Endothelial cell of umbilical vein (primary cell): ENCODE results near the gene CUTA. TPM values are rescaled to one million over a fixed set of nuclear protein-coding genes. Genes with fewer than 3 reads are reported as not detected.

ENCODE experiments used
- BruUV-seq: library from RNA; stranded (reverse); fragments of 400-500 nt; replicated peaks from 2 replicates; lab custom pipeline; 2021; lab: Mats Ljungman, UMichigan
- CTCF ChIA-PET: fragments of 300-600, 350-600 bp; sonication (Branson Sonifier 250); formaldehyde crosslinking; loops from one replicate; lab custom pipeline; 2021; ENCODE audit warnings: antibody characterized with exemption, inconsistent platforms; lab: Charles Lee
- POLR2A ChIA-PET: fragments of 300-600, 350-600 bp; sonication (Branson Sonifier 250); formaldehyde crosslinking; loops from one replicate; lab custom pipeline; 2021; ENCODE audit warnings: antibody characterized with exemption, inconsistent platforms; lab: Charles Lee
- DNase-seq: peaks from one replicate; pipeline ENCODE4 v3.0.0-alpha.2; 2011; ENCODE audit warnings: low read depth, low spot score
- FAIRE-seq: peaks from 2 replicates; lab custom pipeline; 2011; peaks lifted over from hg19 to GRCh38; lab: Jason Lieb, UNC
- H2AFZ ChIP-seq: 2 replicates; pipeline ENCODE4 v1.6.0; 2012; ENCODE audit warnings: low read depth, low read length, control low read depth, inconsistent platforms
- H3K27ac ChIP-seq: 2 replicates; pipeline ENCODE4 v1.5.1; 2011; ENCODE audit warnings: low read depth, mild to moderate bottlenecking, control low read depth, low read length, moderate library complexity; ENCODE audit not compliant: insufficient read depth
- H3K27me3 ChIP-seq, 2 experiments: 2 replicates each; pipeline versions ENCODE4 v1.6.0 to v1.6.1; 2011; ENCODE audit warnings: low read length in 2 of 2, mixed read lengths in 1 of 2; ENCODE audit not compliant: control insufficient read depth in 2 of 2, insufficient read depth in 2 of 2
- H3K36me3 ChIP-seq, 2 experiments: 2 replicates in 1 of 2; 3 replicates in 1 of 2; pipeline ENCODE4 v1.5.1; 2011; ENCODE audit warnings: low read length in 2 of 2, mild to moderate bottlenecking in 1 of 2, moderate library complexity in 1 of 2; ENCODE audit not compliant: control insufficient read depth in 2 of 2, insufficient read depth in 2 of 2; ENCODE audit errors: extremely low read depth in 1 of 2
- H3K4me1 ChIP-seq: 3 replicates; pipeline ENCODE4 v1.5.1; 2011; ENCODE audit warnings: mild to moderate bottlenecking, low read length; ENCODE audit not compliant: control insufficient read depth, insufficient read depth; ENCODE audit errors: extremely low read depth
- H3K4me2 ChIP-seq: 2 replicates; pipeline ENCODE4 v1.6.1; 2011; ENCODE audit warnings: low read length, control low read depth, mixed read lengths; ENCODE audit not compliant: insufficient read depth
- H3K4me3 ChIP-seq, 3 experiments: fragments of 200-600 bp in 1 of 3; sonication (generic), shearing (Covaris generic) in 1 of 3; replicated peaks in 1 of 3; 2 replicates each; pipeline ENCODE4 v1.5.1; 2011 to 2016; ENCODE audit warnings: control low read depth in 3 of 3, low read length in 3 of 3, mild to moderate bottlenecking in 2 of 3, inconsistent platforms in 1 of 3, low read depth in 1 of 3, moderate library complexity in 1 of 3; ENCODE audit not compliant: insufficient read depth in 1 of 3
- H3K79me2 ChIP-seq: 2 replicates; pipeline ENCODE4 v1.6.0; 2012; ENCODE audit warnings: low read length, inconsistent platforms; ENCODE audit not compliant: control insufficient read depth, insufficient read depth
- H3K9ac ChIP-seq: replicated peaks from 2 replicates; pipeline ENCODE3; 2011; ENCODE audit warnings: low read length, control low read depth; ENCODE audit not compliant: insufficient read depth; ENCODE audit errors: extremely low read depth
- H3K9me1 ChIP-seq: replicated peaks from 3 replicates; pipeline ENCODE4 v1.6.0; 2011; ENCODE audit warnings: mild to moderate bottlenecking, low read length; ENCODE audit not compliant: control insufficient read depth, insufficient read depth; ENCODE audit errors: extremely low read depth
- H3K9me3 ChIP-seq: replicated peaks from 2 replicates; pipeline ENCODE4 v1.5.1; 2012; ENCODE audit warnings: low read length, inconsistent platforms; ENCODE audit not compliant: control insufficient read depth, insufficient read depth
- H4K20me1 ChIP-seq: replicated peaks from 2 replicates; pipeline ENCODE3; 2011; ENCODE audit warnings: mild to moderate bottlenecking, low read length; ENCODE audit not compliant: control insufficient read depth, insufficient read depth; ENCODE audit errors: extremely low read depth
- EZH2 ChIP-seq: IDR thresholded peaks from 2 replicates; pipeline ENCODE4 v1.6.1; 2012; ENCODE audit warnings: borderline replicate concordance, low read depth, mild to moderate bottlenecking, moderate library complexity, low read length, inconsistent platforms; ENCODE audit not compliant: severe bottlenecking
- FOS ChIP-seq: IDR thresholded peaks from 2 replicates; pipeline ENCODE4 v1.6.1; 2011; ENCODE audit warnings: mild to moderate bottlenecking, low read length, moderate library complexity, borderline replicate concordance; ENCODE audit not compliant: insufficient read depth
- GATA2 ChIP-seq: IDR thresholded peaks from 2 replicates; pipeline ENCODE4 v1.7.0; 2011; ENCODE audit warnings: low read depth, mild to moderate bottlenecking, moderate library complexity, mixed read lengths, low read length; ENCODE audit not compliant: insufficient read length, insufficient read depth
- JUN ChIP-seq: IDR thresholded peaks from 2 replicates; pipeline ENCODE4 v1.6.1; 2011; ENCODE audit warnings: borderline replicate concordance, low read depth; ENCODE audit not compliant: insufficient read length, insufficient read depth
- MYC ChIP-seq: IDR thresholded peaks from one replicate; pipeline ENCODE4 v1.6.1; 2011; ENCODE audit warnings: mild to moderate bottlenecking, low read depth, low read length
- POLR2A ChIP-seq: IDR thresholded peaks from 2 replicates; pipeline ENCODE4 v1.6.1; 2012; ENCODE audit warnings: low read depth, mild to moderate bottlenecking, control low read depth, low read length
- POLR2AphosphoS5 ChIP-seq: IDR thresholded peaks from 2 replicates; pipeline ENCODE4 v1.6.1; 2012; ENCODE audit warnings: low read depth, mild to moderate bottlenecking, control low read depth, low read length, moderate library complexity; ENCODE audit not compliant: insufficient read depth
- dilution Hi-C: fragments of 300-500 bp; cut with MboI; formaldehyde crosslinking; loops from one replicate; pipeline ENCODE4 v1.15.0; 2019; ENCODE audit warnings: low sequenced_read_pairs; ENCODE audit not compliant: extremely low pct_ligation_motif_present
- intact Hi-C: fragments of 100-400 bp; cut with micrococcal nuclease; formaldehyde crosslinking; loops from one replicate; pipeline ENCODE4 v1.10.0; 2022
- polyA plus RNA-seq, 4 experiments: library from polyadenylated mRNA; depleted of rRNA in 3 of 4; stranded (reverse) in 3 of 4; unstranded in 1 of 4; fragments of >200 nt; gene quantifications; 2 replicates each; pipeline versions ENCODE4 v1.2.1 to v1.2.3, GENCODE V29; 2011 to 2012; ENCODE audit warnings: missing spikeins in 1 of 4
- total RNA-seq: library from RNA; stranded (reverse); gene quantifications from 2 replicates; pipeline ENCODE4 v1.2.3, GENCODE V29; 2021
- TF ChIP-seq, protein P1 (sequence below), 2 donors: IDR thresholded peaks; 1 replicate in 1 of 2; 2 replicates in 1 of 2; pipeline ENCODE4 v1.5.1; 2011; ENCODE audit warnings: low read length in 2 of 2, mild to moderate bottlenecking in 2 of 2, moderate library complexity in 2 of 2, control low read depth in 1 of 2, inconsistent platforms in 1 of 2, low read depth in 1 of 2; ENCODE audit not compliant: insufficient read depth in 1 of 2; ENCODE audit errors: extremely low read depth in 1 of 2
- TF ChIP-seq, protein P2 (sequence below): IDR thresholded peaks from 2 replicates; pipeline ENCODE4 v1.6.1; 2011; ENCODE audit not compliant: insufficient read depth, insufficient read length

CUTA gene
- total and polyA plus RNA-seq, 2 donors (not counting 3 experiments of a cell fraction or from before 2014, with no cell fraction given), result 133 to 202 TPM

GRCh38 chr6:33445119-33445603 lies 27.3 kb upstream of the CUTA start:
- intact Hi-C loops (no loop called here), dilution Hi-C loops (no loop called here)
- Histone ChIP-seq H3K27ac (no peak overlapping the region), H4K20me1 (no peaks in the 10 kb centered on the region), H3K36me3 (peaks cover 0 to 16% of the 10 kb centered on the region in 2 experiments), H3K4me1 (no peaks in the 10 kb centered on the region), H3K79me2 (no peaks in the 10 kb centered on the region), H3K4me2 (no peak overlapping the region), H3K9ac (no peak overlapping the region), H3K27me3 (no peaks in the 10 kb centered on the region), H3K9me3 (no peaks in the 10 kb centered on the region), H2AFZ (no peak overlapping the region), H3K9me1 (no peaks in the 10 kb centered on the region), H3K4me3 (no peak overlapping the region)
- DNase-seq, result no peak
- TF ChIP-seq EZH2, result no peak
- TF ChIP-seq GATA2, result no peak
- TF ChIP-seq POLR2A, result no peak
- no peak for TF ChIP-seq MYC
- no peak for TF ChIP-seq JUN
- TF ChIP-seq, protein P1, sequence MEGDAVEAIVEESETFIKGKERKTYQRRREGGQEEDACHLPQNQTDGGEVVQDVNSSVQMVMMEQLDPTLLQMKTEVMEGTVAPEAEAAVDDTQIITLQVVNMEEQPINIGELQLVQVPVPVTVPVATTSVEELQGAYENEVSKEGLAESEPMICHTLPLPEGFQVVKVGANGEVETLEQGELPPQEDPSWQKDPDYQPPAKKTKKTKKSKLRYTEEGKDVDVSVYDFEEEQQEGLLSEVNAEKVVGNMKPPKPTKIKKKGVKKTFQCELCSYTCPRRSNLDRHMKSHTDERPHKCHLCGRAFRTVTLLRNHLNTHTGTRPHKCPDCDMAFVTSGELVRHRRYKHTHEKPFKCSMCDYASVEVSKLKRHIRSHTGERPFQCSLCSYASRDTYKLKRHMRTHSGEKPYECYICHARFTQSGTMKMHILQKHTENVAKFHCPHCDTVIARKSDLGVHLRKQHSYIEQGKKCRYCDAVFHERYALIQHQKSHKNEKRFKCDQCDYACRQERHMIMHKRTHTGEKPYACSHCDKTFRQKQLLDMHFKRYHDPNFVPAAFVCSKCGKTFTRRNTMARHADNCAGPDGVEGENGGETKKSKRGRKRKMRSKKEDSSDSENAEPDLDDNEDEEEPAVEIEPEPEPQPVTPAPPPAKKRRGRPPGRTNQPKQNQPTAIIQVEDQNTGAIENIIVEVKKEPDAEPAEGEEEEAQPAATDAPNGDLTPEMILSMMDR (IDR thresholded peaks at IDR 0.05; ENCODE audit: extremely low read depth in 1 of 2, insufficient read depth in 1 of 2, low read depth in 1 of 2, low read length in 2 of 2), result no peak
- TF ChIP-seq, protein P2, sequence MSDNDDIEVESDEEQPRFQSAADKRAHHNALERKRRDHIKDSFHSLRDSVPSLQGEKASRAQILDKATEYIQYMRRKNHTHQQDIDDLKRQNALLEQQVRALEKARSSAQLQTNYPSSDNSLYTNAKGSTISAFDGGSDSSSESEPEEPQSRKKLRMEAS, result no peak
- no peak for TF ChIP-seq FOS
- TF ChIP-seq POLR2AphosphoS5, result no peak
- no peak for FAIRE-seq
- no TSS peak for BruUV-seq
- ChIA-PET POLR2A (interaction anchor here (0.6 kb wide), 1 partner anchor 1349 kb away, joined by 3 read pairs; no protein-coding TSS in a partner anchor), CTCF (interaction anchor here (1.5 kb wide), 1 partner anchor 42 kb away, joined by 3 read pairs; no protein-coding TSS in a partner anchor)
